GM12878 (cell line): ENCODE measurements around the gene TMEM35B. TPM values are rescaled to one million over a fixed set of nuclear protein-coding genes. Genes with fewer than 3 reads are reported as not detected.
A peak's percentile ranks its signal among the peaks of the same experiment; 100 is the strongest.

ENCODE experiments used
- ASH2L ChIP-seq: fragments of 300-600, 200-600 bp; sonication (generic); IDR thresholded peaks from 2 replicates; pipeline ENCODE4 v1.6.1; 2017; ENCODE audit warnings: low read depth, mild to moderate bottlenecking, borderline replicate concordance
- EED ChIP-seq: sonication (generic); IDR thresholded peaks from 2 replicates; pipeline ENCODE4 v1.6.1; 2016; ENCODE audit warnings: antibody characterized with exemption, low read depth
- EGR1 ChIP-seq, 2 experiments: IDR thresholded peaks; 1 replicate in 1 of 2; 2 replicates in 1 of 2; pipeline ENCODE4 v1.6.1; 2011 to 2012; ENCODE audit warnings: low read depth in 2 of 2, low read length in 2 of 2, borderline replicate concordance in 1 of 2, mild to moderate bottlenecking in 1 of 2, moderate library complexity in 1 of 2
- FOS ChIP-seq: IDR thresholded peaks from 3 replicates; pipeline ENCODE4 v1.6.1; 2011; ENCODE audit warnings: borderline replicate concordance; ENCODE audit not compliant: insufficient read length; ENCODE audit errors: extremely low read depth
- IKZF1 ChIP-seq: fragments of 450-650 bp; conservative IDR thresholded peaks from 2 replicates; pipeline ENCODE4 v1.6.1; 2017; ENCODE audit warnings: antibody characterized with exemption, mild to moderate bottlenecking
- KLF5 ChIP-seq: fragments of 450-650 bp; IDR thresholded peaks from 2 replicates; pipeline ENCODE4 v1.6.1; 2014; ENCODE audit warnings: mild to moderate bottlenecking; ENCODE audit not compliant: partially characterized antibody
- MEF2B ChIP-seq: fragments of 450-650 bp; IDR thresholded peaks from 2 replicates; pipeline ENCODE4 v1.6.1; 2018; ENCODE audit warnings: mild to moderate bottlenecking, moderate library complexity; ENCODE audit not compliant: partially characterized antibody, poor library complexity, severe bottlenecking
- NRF1 ChIP-seq: conservative IDR thresholded peaks from 2 replicates; pipeline ENCODE4 v1.6.1; 2011; ENCODE audit warnings: mild to moderate bottlenecking, low read depth, low read length, improper control_type of control experiment
- PML ChIP-seq: IDR thresholded peaks from 2 replicates; pipeline ENCODE4 v1.6.1; 2012; ENCODE audit warnings: low read length, inconsistent platforms
- RELA ChIP-seq: fragments of 450-650 bp; IDR thresholded peaks from 2 replicates; pipeline ENCODE4 v1.8.0; 2014; ENCODE audit warnings: borderline replicate concordance; ENCODE audit not compliant: partially characterized antibody
- SPI1 ChIP-seq: IDR thresholded peaks from 2 replicates; pipeline ENCODE4 v1.6.1; 2011; ENCODE audit warnings: low read depth, mild to moderate bottlenecking, low read length, moderate library complexity, borderline replicate concordance; ENCODE audit not compliant: insufficient read depth
- SUZ12 ChIP-seq: fragments of 200-600 bp; sonication (generic); IDR thresholded peaks from one replicate; pipeline ENCODE4 v1.6.1; 2018; ENCODE audit warnings: antibody characterized with exemption, mild to moderate bottlenecking; ENCODE audit not compliant: unreplicated experiment
- TCF12 ChIP-seq: IDR thresholded peaks from 2 replicates; pipeline ENCODE4 v1.6.1; 2011; ENCODE audit warnings: low read depth, mild to moderate bottlenecking, low read length
- TCF7 ChIP-seq: IDR thresholded peaks from 2 replicates; pipeline ENCODE4 v1.6.1; 2014; ENCODE audit warnings: antibody characterized with exemption, borderline replicate concordance
- ZBED1 ChIP-seq: IDR thresholded peaks from 2 replicates; pipeline ENCODE4 v1.6.1; 2016; ENCODE audit warnings: borderline replicate concordance
- ZNF217 ChIP-seq: fragments of 450-650 bp; IDR thresholded peaks from 2 replicates; pipeline ENCODE4 v1.6.1; 2017; ENCODE audit warnings: antibody characterized with exemption, mild to moderate bottlenecking
- ZNF384 ChIP-seq: IDR thresholded peaks from 2 replicates; pipeline ENCODE4 v1.6.1; 2012; ENCODE audit warnings: low read depth, mild to moderate bottlenecking, low read length, improper control_type of control experiment, borderline replicate concordance
- ZZZ3 ChIP-seq: IDR thresholded peaks from 2 replicates; pipeline ENCODE4 v1.6.1; 2011; ENCODE audit warnings: low read depth; ENCODE audit not compliant: control insufficient read depth, insufficient read length
- polyA plus RNA-seq, 11 experiments: library from polyadenylated mRNA; depleted of rRNA in 4 of 11; unstranded in 6 of 11; stranded (reverse) in 5 of 11; fragments of >200 nt; fragmentation: Nextera tagmentation in 4 of 11; fragmentation: Illumina TruSeq in 1 of 11; extraction: Ambion mirVana in 4 of 11; extraction: Trizol in 1 of 11; gene quantifications; 1 replicate in 1 of 11; 2 replicates in 10 of 11; pipeline versions ENCODE4 v1.2.1 to v1.2.3, GENCODE V29; 2011 to 2016; ENCODE audit warnings: inconsistent platforms in 2 of 11, missing spikeins in 2 of 11, low read depth in 1 of 11
- total RNA-seq, 4 experiments: library from RNA; depleted of rRNA in 3 of 4; stranded (reverse); fragments of >200 nt in 3 of 4; fragmentation: Illumina TruSeq in 1 of 4; extraction: Trizol in 1 of 4; gene quantifications; 2 replicates each; pipeline versions ENCODE4 v1.2.1 to v1.2.3, GENCODE V29; 2013 to 2021
- TF ChIP-seq, protein P1 (sequence below), 3 experiments: IDR thresholded peaks in 2 of 3; conservative IDR thresholded peaks in 1 of 3; 2 replicates each; pipeline ENCODE4 v1.5.1; 2011; ENCODE audit warnings: low read depth in 3 of 3, low read length in 3 of 3, mild to moderate bottlenecking in 3 of 3, control low read depth in 2 of 3, moderate library complexity in 2 of 3, inconsistent platforms in 1 of 3, mixed read lengths in 1 of 3; ENCODE audit not compliant: control insufficient read depth in 2 of 3, insufficient read depth in 1 of 3; ENCODE audit errors: extremely low read depth in 1 of 3
- TF ChIP-seq, protein P2 (sequence below): IDR thresholded peaks from 2 replicates; pipeline ENCODE4 v1.6.1; 2012; ENCODE audit warnings: low read depth, low read length, improper control_type of control experiment
- TF ChIP-seq, protein P3 (sequence below): IDR thresholded peaks from 2 replicates; pipeline ENCODE4 v1.6.1; 2012; ENCODE audit warnings: low read length, inconsistent platforms
- TF ChIP-seq, protein P4 (sequence below): fragments of 450-650 bp; formaldehyde crosslinking; IDR thresholded peaks from 2 replicates; pipeline ENCODE4 v1.5.0; 2022; ENCODE audit warnings: mild to moderate bottlenecking, missing genetic modification characterization

The TMEM35B gene
- total and polyA plus RNA-seq, 10 of the 15 experiments (the other 5 are each of a cell fraction or from before 2014, with no cell fraction given): 14.8 to 138 (median 32.8) TPM

DNA sequence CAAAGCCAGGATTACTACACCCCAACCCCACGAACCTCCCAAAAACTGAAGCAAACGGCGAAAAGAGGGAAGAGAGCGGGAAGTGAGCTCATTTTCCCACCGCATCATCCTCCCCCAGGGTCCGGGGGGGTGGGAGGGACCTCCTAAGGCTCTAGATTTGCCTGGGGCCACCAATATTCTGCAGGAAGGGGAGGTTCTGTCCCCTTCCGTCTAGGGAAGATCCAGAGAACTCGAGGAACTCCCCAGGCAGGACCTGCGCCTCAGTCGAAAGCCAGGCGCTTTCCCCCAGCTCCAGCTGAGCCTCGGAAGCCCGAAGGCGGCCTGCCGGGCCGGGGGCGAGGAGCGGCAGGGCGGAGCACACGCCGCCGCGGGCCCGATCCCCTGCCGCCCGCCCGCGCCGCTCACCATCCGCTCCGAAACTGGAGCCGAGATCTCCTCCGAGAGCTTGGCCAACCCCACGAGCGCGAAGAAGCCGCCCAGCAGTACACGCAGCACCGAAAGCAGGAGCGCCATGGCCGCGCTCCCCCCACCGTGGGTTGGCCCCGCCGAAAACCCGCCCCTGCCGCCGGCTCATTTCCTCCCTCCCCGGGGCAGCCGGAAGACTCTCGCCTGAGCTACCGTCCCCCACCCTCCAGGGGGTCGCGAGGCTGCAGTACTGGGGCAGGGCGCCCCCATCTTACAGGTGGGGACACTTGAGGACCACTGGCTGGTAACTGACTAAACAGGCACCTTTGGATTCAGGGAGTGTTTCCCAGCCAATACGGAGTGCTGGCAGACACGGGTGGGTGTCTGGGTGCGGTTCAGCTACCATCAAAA, at the start of gene TMEM35B (continued):
- TF ChIP-seq, protein P1, sequence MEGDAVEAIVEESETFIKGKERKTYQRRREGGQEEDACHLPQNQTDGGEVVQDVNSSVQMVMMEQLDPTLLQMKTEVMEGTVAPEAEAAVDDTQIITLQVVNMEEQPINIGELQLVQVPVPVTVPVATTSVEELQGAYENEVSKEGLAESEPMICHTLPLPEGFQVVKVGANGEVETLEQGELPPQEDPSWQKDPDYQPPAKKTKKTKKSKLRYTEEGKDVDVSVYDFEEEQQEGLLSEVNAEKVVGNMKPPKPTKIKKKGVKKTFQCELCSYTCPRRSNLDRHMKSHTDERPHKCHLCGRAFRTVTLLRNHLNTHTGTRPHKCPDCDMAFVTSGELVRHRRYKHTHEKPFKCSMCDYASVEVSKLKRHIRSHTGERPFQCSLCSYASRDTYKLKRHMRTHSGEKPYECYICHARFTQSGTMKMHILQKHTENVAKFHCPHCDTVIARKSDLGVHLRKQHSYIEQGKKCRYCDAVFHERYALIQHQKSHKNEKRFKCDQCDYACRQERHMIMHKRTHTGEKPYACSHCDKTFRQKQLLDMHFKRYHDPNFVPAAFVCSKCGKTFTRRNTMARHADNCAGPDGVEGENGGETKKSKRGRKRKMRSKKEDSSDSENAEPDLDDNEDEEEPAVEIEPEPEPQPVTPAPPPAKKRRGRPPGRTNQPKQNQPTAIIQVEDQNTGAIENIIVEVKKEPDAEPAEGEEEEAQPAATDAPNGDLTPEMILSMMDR (IDR thresholded peaks at IDR 0.05 in 2 of 3, conservative IDR thresholded peaks at IDR 0.05 in 1 of 3; ENCODE audit: control insufficient read depth in 2 of 3, extremely low read depth in 1 of 3, insufficient read depth in 1 of 3, low read depth in 3 of 3, low read length in 3 of 3): no peak; a peak in 1 of 6 replicates
- TF ChIP-seq, protein P2, sequence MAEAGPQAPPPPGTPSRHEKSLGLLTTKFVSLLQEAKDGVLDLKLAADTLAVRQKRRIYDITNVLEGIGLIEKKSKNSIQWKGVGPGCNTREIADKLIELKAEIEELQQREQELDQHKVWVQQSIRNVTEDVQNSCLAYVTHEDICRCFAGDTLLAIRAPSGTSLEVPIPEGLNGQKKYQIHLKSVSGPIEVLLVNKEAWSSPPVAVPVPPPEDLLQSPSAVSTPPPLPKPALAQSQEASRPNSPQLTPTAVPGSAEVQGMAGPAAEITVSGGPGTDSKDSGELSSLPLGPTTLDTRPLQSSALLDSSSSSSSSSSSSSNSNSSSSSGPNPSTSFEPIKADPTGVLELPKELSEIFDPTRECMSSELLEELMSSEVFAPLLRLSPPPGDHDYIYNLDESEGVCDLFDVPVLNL: no peak; the same call in 1 of the 2 replicates
- TF ChIP-seq TCF12: no peak
- TF ChIP-seq ZNF384: no peak
- no peak for TF ChIP-seq NRF1
- TF ChIP-seq ASH2L: no peak
- 0 out of 3 replicates have a peak, but pooled peaks of 1 of the 2 experiments have one; percentile 21 for TF ChIP-seq EGR1 (IDR thresholded peaks at IDR 0.05; ENCODE audit: borderline replicate concordance in 1 of 2, low read depth in 2 of 2, low read length in 2 of 2)
- TF ChIP-seq FOS: no peak
- TF ChIP-seq, protein P3, sequence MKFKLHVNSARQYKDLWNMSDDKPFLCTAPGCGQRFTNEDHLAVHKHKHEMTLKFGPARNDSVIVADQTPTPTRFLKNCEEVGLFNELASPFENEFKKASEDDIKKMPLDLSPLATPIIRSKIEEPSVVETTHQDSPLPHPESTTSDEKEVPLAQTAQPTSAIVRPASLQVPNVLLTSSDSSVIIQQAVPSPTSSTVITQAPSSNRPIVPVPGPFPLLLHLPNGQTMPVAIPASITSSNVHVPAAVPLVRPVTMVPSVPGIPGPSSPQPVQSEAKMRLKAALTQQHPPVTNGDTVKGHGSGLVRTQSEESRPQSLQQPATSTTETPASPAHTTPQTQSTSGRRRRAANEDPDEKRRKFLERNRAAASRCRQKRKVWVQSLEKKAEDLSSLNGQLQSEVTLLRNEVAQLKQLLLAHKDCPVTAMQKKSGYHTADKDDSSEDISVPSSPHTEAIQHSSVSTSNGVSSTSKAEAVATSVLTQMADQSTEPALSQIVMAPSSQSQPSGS: no peak
- TF ChIP-seq RELA: no peak
- peak; percentile 76 for TF ChIP-seq PML
- peak; percentile 45 for TF ChIP-seq MEF2B
- TF ChIP-seq EED: no peak
- TF ChIP-seq, protein P4, sequence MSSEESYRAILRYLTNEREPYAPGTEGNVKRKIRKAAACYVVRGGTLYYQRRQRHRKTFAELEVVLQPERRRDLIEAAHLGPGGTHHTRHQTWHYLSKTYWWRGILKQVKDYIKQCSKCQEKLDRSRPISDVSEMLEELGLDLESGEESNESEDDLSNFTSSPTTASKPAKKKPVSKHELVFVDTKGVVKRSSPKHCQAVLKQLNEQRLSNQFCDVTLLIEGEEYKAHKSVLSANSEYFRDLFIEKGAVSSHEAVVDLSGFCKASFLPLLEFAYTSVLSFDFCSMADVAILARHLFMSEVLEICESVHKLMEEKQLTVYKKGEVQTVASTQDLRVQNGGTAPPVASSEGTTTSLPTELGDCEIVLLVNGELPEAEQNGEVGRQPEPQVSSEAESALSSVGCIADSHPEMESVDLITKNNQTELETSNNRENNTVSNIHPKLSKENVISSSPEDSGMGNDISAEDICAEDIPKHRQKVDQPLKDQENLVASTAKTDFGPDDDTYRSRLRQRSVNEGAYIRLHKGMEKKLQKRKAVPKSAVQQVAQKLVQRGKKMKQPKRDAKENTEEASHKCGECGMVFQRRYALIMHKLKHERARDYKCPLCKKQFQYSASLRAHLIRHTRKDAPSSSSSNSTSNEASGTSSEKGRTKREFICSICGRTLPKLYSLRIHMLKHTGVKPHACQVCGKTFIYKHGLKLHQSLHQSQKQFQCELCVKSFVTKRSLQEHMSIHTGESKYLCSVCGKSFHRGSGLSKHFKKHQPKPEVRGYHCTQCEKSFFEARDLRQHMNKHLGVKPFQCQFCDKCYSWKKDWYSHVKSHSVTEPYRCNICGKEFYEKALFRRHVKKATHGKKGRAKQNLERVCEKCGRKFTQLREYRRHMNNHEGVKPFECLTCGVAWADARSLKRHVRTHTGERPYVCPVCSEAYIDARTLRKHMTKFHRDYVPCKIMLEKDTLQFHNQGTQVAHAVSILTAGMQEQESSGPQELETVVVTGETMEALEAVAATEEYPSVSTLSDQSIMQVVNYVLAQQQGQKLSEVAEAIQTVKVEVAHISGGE: no peak
- no peak for TF ChIP-seq SUZ12
- peak; percentile 58 for TF ChIP-seq KLF5
- TF ChIP-seq SPI1: peak; percentile 34; the same call in 1 of the 2 replicates
- TF ChIP-seq ZBED1: no peak
- TF ChIP-seq ZNF217: no peak
- TF ChIP-seq IKZF1: peak; percentile 68
- TF ChIP-seq ZZZ3: no peak
- no peak for TF ChIP-seq TCF7
